GM20431 (cell line): Measurements from ENCODE around the gene EXD3.

Experiments
- in situ Hi-C: fragments of 300-500 bp; cut with MseI, MboI; formaldehyde crosslinking; loops from one replicate; pipeline ENCODE4 v1.15.0; 2020; ENCODE audit warnings: low sequenced_read_pairs; ENCODE audit not compliant: unreplicated experiment

EXD3 gene

DNA sequence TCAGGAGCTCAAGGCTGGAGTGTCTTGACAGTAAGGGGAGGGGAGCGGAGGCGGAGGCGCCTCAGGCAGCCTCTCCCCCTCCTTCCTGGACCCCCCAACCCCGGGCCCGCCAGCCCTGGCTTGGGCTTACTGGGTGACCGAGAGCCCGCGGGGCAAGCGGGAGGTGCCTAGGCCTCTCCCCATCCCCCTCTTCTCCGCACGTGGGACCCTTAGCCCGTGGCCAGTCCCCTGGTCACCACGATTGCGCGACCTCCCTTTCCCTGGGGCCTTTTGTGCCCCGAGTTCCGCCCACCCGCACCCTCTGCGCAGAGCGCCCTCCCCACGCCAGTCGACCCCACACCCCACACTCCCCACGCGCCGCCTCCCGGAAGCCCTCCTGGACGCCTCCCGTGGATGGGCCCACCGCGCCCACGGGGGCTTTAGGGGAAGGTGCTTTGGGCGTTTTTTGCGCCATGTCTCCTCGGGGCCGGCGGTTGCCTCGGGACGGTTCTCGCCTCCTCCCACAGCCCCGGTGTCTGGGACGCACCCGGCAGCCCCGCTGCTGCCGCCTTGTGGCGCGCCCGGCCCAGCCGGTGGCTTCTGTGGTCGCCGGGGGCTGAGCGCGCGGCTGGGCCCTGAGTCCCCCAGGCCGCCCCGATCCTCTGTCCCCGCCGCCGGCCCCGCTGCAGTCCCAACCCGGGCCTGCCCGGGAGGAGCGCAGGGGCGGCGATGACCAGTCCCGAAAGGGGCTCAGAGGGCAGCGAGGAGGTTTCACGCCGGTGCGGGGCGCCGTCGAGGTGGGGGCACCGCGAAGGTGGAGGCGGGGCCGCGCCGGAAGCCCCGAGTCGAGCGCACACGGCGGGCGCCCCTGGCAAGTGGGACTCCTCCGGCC is 142.3 kb downstream of the EXD3 start:
- in situ Hi-C loops: no loop called here

DNA sequence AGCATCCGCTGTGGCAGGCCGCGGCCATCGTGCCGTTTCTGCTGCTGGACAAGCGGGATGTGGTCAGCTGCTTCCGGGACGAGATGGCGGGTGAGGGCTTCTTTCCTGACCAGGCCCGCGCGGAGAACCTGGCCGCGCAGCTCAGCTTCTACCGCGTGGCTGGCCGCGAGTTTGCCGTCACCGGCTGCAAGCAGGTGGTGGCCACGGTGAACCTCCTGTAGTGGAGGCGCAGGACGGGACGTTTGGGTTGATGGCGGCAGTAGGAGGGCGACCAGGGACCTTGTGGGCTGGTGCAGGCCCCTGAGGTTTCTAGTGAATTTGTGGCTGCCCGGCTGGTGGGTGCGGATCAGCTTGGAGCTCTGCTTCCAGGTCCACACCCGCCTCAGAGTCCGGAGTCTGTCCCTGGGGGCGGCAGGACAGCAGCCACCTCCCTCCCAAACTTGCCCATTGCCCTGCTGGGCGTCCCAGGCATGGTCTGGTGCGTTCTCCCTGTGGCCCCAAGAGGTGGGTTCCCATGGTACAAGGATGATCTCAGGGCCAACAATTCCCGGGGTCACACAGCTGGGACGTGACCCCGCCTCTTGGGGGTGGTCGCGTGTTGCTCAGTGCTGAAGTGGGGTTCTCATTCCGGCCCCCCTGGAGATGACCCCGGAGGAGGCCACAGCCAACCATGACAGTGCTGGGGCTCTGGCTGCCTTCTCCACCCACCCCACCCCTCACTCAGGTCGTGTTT is 143.1 kb downstream of the EXD3 start:
- in situ Hi-C loops: no loop called here

DNA sequence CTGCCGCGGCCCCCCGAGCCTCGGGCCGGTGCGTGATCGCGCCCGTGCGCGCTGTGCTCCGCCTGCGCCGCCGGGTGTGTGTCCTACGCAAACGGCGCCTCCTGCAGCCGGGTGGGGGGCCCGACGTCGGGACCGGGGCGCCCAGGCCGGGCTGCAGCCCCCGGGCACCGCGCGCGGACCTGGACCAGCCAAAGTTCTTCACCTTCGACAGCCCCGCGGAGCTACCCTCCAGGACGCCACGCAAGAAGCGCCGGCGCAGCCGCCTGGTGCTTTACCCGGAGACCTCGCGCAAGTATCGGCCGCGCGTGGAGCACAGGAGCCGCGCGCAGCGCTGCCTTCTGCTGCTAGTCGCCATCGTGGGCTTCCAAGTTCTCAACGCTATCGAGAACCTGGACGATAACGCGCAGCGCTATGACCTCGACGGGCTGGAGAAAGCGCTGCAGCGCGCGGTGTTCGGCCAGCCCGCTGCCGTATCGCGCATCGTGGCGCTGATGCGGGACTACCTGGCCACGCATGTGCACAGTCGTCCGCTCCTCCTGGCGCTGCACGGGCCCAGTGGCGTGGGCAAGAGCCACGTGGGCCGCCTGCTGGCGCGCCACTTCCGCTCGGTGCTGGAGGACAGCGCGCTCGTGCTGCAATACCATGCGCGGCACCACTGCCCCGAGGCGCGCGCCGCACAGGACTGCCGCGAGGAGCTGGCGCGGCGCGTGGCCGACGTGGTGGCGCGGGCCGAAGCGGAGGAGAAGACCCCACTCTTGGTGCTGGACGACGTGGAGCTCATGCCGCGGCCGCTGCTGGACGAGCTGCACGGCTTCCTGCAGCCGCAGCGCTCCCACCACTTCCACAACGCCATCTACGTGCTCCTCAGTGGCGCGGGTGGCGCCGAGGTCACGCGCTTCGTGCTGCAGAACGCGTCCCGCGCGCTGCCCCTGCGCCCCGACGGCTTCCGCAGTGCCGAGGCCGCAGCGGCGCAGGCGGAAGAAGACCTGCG is 143.9 kb downstream of the EXD3 start:
- in situ Hi-C loops: no loop called here

DNA sequence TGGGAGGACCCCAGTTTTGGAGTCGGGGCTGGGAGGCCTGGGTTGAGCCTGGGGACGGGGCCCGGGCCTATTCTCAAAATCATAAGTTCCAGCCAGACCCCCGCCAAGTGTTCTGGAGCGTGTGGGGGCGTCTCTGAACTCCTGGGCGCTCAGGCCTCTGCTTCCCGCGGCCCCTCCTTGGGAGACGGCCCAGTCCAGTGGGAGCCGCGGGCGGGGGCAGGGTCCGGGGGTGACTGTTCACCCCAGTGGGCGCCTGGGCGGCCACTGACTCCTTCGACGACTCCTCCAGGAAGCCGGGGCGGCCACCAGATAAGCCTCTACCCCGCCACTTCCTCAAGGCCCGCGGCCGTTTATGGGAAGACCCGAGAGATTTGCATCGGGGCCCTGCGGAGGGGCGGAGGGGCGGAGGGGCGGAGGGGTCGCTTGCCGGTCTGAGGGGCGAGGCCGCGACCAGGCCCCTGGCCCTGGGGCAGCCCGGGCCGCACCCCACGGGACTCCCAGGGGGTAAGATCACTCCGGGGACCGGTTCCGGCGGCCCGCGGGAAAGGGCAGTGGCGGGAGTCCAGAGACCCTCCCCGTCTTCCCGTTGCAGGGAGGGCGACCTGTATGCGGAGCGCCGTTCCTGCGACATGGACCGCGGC is 144.8 kb downstream of the EXD3 start:
- in situ Hi-C loops: no loop called here

DNA sequence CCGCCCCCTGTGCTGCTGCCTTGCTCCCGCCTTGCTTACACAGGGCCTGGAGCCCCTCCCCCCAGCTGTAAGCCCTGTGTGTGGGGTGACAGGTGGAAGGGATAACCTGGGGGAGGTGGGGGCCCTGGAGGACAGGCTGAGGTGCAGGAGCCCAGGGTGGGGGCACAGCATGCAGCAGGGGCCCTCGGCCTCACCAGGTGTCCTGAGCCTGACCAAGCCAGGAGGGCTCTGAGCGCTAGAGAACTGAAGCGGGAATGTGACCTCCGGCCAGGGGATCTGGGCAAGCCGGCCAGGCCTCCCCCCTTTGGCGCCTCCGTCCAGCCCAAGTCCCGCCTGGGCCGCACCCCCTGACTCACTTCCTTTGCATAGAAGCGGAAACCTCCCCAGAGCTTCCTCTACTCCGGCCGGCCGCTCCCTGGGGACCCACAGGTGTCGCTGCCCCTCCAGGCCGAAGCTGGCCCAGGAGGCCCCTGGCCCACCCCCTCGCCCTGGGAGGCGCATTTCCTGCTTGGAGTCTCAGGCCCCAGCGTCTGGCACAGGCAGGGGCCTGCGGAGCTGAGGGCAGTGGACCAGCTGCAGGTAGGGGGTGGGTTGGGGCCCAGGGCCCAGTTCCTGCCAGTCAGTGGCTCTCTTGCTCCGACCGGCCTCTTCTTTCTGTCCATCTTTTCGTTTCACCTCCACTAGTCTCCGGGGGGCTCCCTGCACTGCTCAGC is 145.5 kb downstream of the EXD3 start, which contains the start of gene TOR4A:
TSS of gene TOR4A (plus strand) at position 398 of the 713 bp plus-strand sequence. CDS start 964 bp downstream, outside the sequence.
- in situ Hi-C loops: no loop called here

DNA sequence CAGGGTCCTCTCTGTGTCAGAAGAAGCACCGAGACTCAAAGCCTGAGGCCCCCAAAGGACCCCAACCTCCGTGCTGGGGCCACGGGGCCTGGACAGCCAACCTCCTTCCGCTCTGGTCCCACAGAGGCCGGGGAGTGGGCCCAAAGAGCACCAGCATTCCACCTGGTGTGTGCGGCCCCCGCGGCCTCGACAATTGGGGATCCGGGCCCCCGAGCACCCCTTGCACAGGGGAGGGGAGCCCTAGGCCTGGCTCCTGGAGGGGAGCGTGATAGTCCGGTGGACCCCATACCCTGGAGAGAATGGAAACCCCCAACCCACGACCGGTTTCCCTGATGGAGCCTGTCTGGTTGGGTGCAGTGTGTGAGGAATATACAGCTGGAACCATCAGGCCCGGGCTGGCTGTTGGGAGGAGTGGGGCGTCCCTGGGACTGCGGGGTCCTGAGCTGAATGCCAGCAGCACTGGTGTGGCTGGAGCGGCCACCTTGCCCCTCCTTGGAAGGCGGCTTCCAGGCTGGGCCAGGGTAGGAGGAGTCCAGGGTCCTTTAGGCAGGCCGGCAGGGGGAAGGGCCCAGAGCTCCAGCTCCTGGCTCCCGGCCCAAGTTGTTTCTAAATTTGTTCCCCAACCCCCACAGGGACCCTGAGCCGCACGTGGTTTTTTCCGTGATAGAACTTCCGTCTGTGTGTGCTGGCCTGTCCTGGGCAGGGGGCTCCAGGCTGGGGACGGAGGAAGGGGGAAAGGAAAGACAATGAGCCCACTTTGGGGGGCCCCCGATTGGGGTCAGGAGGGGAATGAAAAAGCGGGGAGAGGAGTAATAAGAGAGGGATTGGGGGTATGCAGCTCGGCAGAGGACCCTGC is 146.3 kb downstream of the EXD3 start:
- in situ Hi-C loops: no loop called here

DNA sequence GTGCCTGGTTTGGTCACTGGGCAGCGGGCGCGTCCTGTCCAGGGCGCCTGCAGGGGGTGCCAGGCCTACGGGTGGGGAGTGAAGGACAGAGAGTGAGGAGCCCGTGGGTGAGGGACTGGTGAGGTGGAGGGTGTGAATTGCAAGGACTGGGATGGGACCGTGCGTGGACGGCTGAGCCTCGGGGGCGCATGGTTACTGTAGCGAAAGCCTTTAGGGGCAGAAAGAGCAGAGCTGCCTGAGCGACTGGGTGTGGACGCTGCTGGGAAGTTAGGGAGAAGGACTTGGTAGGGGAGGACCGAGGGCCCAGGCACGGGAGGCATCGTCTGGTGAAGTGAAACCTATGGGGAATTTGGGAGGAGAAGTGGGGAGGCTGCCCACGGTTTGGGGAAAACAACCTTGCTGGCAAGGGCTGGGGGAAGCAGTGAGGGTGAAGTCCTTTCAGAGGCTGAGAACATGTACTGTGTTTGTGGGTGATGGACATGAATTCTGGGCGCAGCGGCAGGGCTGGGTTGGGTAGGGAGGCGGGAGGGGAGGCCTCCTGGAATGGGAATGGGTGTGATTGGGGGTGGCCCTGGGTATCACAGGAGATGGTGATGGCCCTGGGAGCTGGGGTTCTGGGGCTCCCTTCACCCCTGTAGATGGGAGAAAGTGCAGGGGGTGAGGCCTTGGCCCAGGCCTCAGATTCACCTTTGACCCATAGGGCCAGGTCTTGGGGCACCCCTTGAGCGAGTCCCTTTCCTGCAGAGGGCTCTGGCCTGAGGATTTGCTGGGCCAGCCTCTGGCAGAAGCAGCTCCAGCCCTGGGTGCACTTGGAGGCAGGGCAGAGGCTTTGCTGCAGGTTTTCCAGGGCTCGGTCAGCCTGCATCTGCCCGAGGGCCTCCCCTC is 147.1 kb downstream of the EXD3 start:
- in situ Hi-C loops: no loop called here

DNA sequence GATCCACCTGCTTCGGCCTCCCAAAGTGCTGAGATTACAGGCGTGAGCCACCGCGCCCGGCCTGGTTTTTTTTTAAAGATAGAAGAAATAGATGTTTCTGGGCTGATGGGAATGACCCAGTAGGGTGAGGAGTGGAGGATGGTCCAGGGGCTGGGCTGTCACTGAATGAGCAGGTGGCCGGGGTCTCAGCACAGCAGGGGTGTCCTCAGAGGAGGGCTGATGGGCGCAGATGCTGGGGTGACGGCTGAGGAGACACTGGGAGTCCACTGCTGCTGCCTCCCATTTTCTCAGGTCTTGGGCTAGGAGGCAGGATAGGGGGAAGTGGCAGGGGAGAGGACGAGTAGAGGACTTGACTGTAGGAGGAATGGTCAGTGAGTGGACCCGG is 147.8 kb downstream of the EXD3 start:
- in situ Hi-C loops: no loop called here

DNA sequence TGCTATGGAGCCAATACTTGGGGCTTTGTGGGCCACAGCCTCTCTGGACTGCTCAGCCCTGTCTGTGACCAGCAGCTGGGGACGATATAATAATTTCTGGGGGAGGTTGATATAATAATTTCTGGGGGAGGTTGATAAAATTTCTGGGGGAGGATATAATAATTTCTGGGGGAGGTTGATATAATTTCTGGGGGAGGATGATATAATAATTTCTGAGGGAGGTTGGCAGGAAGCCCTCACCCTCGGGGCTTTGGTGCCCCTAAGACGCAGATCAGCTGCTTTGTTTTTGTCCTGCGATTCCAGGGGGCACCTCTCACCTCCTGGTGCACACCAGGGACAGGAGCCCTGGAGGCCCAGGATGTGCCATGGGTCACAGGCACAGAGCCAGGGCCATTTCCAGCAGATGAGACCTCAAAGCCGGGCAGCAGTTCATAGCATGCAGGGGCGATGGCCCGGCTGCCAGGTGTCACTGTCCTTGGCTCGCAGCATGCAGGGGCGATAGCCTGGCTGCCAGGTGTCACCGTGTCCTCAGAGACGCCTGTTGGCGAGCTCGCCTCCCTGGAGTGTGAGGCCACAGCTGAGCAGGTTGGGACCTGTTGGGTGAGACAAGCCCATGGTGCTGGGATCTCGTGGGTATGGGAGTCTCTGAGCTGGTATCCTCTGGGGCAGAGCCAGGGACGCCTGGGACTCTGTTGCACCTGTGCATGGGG is 149.2 kb downstream of the EXD3 start:
- in situ Hi-C loops: no loop called here

DNA sequence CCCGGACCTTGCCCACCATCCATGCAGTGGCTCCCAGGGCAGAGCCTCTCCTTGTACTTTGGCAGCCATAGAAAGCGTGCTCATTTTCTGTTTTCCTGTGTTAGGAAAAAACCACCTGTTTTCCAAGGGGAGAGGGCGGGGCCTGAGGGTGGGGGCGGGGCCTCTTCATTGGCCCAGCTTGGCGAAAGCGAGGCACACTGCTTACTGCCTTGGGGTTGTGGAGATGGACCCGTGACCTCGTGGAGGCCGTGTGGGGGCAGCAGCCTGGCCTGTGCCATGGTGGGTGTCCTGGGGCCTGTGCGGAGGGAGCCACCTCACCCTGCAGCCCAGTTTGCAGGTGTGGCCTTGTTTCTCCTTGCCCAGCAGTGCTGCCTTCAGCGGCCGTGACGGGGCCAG is 149.9 kb downstream of the EXD3 start:
- in situ Hi-C loops: no loop called here

DNA sequence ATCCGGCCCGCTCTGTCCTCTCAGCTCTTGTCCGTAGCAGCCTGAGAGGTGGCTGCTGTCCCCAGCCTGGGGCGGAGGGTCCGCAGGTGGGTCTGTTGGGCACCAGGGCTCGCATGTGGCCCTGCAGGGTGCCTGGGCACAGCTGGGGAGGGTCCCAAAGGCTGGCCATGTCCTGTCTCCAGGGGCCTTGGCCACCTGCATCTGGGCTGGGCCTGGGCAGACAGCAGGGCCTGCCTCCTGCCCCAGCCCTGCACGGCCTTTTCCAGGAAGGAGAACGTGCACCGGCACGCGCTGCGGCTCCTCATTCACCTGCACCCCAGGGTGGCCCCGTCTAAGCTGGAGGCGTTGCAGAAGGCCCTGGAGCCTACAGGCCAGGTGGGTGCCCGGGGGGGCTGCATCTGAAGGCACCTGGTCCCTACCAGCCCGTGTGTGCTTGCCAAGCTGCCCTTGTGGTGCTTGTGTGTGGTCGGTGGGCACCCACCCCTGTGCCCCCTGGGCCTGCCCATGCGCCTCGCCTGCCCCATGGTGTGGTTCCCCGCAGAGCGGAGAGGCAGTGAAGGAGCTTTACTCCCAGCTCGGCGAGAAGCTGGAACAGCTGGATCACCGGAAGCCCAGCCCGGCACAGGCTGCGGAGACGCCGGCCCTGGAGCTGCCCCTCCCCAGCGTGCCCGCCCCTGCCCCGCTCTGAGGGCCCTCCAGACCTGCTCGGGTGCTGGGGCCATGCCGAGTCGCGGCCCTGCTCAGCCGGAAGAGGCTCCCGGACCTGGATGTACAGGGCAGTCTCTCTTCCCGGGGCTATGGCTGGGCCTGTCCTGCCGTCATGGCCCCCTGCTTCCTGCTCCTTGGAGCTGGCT is 150.5 kb downstream of the EXD3 start:
- in situ Hi-C loops: no loop called here

DNA sequence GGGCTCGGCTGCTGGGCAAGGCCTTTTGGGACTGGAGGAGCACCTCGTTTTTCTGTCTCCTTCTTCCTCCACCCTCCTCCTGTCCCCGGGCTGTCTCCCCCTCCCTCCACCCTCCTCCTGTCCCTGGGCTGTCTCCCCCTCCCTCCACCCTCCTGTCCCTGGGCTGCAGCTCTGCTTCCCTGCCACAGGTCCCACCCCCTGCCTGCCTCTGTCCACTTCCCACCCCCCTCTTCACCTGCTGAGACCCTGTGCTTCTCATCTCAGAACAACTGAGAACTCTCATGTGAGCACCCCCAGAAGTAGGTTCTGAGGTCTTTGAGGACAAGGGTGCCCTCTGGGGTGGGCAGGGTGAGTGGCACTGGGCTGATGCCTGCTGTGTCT is 151.3 kb downstream of the EXD3 start:
- in situ Hi-C loops: no loop called here

DNA sequence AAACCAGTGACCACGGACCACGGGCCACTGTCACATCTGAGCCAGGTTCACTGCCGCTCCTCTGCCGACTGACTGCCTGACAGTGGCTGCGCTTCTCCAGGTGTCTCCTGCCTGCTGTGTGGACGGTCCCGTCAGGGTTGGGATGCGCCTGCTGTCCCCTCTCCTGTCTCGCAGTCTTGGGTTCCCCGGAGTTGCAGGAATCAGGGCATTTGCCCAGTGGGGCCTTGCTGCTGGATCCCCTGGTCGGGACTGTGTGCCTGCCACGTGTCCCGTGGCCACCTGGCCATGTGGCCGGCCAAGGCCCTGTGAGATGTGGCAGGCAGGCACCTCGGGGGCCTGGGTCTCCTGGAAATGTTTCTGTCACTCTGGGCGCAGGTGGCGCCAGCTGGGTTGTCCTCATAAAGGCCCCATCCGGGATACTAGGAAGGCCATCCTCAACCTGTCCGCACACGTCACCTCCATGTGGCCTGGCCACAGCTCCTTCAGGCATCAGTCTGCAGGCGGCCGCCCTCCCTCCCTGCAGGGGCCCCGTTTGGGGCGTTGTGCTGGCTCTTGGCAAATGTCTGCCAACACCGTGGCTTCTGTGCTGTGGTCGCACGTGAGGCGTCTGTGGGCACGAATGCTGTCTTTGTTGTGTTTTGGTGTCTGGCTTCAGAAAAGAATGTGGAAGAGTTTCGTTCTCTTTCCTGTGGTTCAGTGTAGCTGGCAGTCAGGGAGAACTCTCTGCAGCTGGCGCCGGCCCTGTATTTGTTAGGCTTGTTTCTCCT is 151.8 kb downstream of the EXD3 start:
- in situ Hi-C loops: no loop called here

DNA sequence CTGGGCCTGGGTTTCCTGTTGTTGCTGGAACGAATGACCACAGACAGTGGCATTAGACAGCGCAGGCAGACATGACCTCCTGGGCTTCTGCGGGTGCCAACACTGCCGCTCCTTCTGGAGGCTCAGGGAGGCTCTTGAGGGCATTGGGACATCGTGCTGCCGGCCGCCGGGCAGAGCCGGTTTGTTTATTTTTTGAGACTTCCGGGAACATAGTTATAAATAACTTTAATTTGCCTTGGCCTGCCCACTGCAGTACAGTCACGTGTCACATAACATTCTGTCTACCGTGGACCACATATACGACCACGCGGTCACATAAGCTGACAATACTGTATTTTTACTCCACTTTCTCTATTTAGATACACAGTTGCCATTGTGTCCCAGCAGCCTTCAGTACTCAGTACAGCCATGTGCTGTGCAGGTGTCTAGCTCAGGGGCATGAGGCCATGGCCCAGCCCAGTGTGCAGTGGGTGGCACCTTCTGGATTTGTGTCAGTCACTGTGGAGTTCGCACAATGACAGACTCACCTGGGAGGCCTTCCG is 153.7 kb downstream of the EXD3 start:
- in situ Hi-C loops: no loop called here
